22Rv1 (cell line): ENCODE measurements around the gene PTPN9.
A peak's percentile ranks its signal among the peaks of the same experiment; 100 is the strongest.

Experiments
- H3K27ac ChIP-seq: fragments of 450-650 bp; 2 replicates; pipeline ENCODE4 v1.5.1; 2017
- ZFX ChIP-seq: fragments of 450-650 bp; IDR thresholded peaks from 2 replicates; pipeline ENCODE4 v1.6.1; 2017; ENCODE audit warnings: antibody characterized with exemption, borderline replicate concordance
- TF ChIP-seq, protein P1 (sequence below): fragments of 450-650 bp; IDR thresholded peaks from 2 replicates; pipeline ENCODE4 v1.5.1; 2017; ENCODE audit warnings: mild to moderate bottlenecking

PTPN9 gene

GRCh38 chr15:75454471-75455378 is 124.4 kb downstream of the PTPN9 start:
- no peak for TF ChIP-seq ZFX
- TF ChIP-seq, protein P1, sequence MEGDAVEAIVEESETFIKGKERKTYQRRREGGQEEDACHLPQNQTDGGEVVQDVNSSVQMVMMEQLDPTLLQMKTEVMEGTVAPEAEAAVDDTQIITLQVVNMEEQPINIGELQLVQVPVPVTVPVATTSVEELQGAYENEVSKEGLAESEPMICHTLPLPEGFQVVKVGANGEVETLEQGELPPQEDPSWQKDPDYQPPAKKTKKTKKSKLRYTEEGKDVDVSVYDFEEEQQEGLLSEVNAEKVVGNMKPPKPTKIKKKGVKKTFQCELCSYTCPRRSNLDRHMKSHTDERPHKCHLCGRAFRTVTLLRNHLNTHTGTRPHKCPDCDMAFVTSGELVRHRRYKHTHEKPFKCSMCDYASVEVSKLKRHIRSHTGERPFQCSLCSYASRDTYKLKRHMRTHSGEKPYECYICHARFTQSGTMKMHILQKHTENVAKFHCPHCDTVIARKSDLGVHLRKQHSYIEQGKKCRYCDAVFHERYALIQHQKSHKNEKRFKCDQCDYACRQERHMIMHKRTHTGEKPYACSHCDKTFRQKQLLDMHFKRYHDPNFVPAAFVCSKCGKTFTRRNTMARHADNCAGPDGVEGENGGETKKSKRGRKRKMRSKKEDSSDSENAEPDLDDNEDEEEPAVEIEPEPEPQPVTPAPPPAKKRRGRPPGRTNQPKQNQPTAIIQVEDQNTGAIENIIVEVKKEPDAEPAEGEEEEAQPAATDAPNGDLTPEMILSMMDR: no peak
- peak overlapping the region; percentile 98 for H3K27ac ChIP-seq

GRCh38 chr15:75453703-75454470 is 125.2 kb downstream of the PTPN9 start:
- H3K27ac ChIP-seq: peak overlapping the region; percentile 98
- TF ChIP-seq, protein P1: no peak
- no peak for TF ChIP-seq ZFX

DNA sequence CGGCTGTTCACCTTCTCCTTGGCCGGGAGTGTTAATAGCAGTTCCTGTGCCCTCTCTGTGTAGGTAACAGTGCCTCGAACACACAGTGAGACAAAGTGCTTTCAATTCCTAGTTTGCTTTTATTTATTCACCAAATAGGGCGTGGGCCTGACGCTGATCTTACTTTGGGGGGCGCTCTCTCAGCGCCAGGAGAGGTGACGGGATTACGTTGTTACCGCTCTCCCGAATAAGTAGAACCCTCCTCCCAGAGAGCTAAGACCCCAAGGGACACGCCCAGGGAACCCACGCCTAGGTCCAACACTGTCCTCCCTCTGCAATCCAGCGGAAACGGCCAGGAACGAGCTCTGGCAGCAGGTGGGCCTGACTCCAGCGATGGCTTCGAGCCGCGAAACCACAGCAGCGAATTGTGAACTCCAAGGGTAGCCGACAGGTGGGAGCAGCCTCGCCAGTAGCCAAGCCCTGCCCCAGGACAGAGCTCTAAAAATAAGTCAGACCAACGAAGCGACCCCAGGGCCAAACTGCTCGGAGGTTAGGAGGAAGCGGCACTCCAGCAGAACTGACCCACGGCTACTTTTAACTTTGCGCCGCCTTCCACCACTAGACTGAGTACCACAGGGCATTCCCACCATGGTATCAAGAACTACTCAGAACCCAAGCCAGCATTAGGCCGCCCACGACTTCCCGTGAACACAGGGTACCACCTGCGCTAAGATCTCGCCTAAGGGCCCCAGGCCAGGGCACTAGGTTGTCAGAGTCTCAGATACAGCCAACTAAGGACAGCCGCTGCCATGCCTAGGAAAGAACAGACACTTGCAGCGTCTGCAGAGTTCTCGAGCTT is 126.0 kb downstream of the PTPN9 start:
- TF ChIP-seq ZFX: no peak
- TF ChIP-seq, protein P1: peak; percentile 42
- peak overlapping the region; percentile 98 for H3K27ac ChIP-seq

- TF ChIP-seq ZFX: no peak
- TF ChIP-seq, protein P1: no peak
- peak overlapping the region; percentile 98 for H3K27ac ChIP-seq
Observed at GRCh38 chr15:75452364-75452864, 126.7 kb downstream of the PTPN9 start.

GRCh38 chr15:75451674-75452363 is 127.3 kb downstream of the PTPN9 start, which contains the start of gene SIN3A:
TSS of gene SIN3A (minus strand) at chr15:75451690. CDS start at chr15:75430375, 21,315 bp downstream.
- peak within 1 kb of the TSS; percentile 98 for H3K27ac ChIP-seq
- TF ChIP-seq, protein P1: no peak
- no peak for TF ChIP-seq ZFX

GRCh38 chr15:75451202-75451673 is 127.9 kb downstream of the PTPN9 start:
- peak overlapping the region; percentile 98 for H3K27ac ChIP-seq
- no peak for TF ChIP-seq ZFX
- TF ChIP-seq, protein P1: no peak
